Activated gamma-delta T cell treated with Interleukin-2 at 50 U/mL for 16 hours (primary cell): ENCODE data around the gene ITPRIPL2.

Source experiments
- DNase-seq: peaks from one replicate; pipeline ENCODE4 v3.0.0-alpha.2; 2020

The ITPRIPL2 gene

DNA sequence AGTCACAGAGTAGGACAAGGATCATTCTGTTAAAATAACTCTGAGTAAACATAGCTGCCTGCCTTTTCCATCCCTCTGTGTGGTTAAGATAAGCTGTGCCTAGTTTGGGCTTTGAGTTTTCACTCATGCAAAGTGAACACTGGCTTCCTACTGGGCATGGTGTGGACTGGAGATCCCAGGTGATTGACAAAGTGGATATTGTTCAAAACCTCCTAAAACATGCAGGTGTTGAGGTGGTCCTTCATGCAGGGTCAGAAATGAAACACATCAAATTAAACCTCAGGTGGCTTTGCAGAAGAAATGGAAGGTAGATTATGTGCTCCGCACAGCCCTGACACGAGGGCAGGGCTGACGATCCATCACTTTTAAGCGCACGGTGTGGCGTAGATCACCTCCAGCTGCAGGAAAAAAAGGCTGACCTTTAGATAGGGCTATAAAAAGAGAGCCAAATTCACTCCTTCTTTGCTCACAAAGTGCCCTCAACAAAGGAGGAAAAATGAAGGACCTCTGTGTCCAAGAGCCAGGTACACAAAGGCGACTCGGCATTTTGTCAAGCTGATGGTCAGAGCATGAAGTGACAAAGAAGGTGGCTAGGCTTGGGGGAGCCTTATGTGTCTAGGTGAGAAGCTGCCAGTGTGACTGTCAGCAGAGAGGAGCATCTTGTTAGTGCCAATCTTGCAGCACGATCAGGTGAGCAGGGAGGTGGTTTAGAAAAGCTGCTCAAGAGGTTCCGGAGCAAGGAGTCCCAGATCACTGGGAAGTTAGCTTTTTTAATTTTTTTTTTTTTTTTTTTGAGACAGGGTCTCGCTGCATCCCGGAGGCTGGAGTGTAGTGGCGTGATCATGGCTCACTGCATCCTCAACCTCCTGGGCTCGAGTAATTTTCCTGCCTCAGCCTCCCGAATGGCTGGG, 19.9 kb upstream of the ITPRIPL2 start:
- DNase-seq, result no peak

GRCh38 chr16:19094542-19095365, 19.0 kb upstream of the ITPRIPL2 start:
- DNase-seq, result no peak

GRCh38 chr16:19095654-19096053, 18.1 kb upstream of the ITPRIPL2 start:
- DNase-seq, result no peak

DNA sequence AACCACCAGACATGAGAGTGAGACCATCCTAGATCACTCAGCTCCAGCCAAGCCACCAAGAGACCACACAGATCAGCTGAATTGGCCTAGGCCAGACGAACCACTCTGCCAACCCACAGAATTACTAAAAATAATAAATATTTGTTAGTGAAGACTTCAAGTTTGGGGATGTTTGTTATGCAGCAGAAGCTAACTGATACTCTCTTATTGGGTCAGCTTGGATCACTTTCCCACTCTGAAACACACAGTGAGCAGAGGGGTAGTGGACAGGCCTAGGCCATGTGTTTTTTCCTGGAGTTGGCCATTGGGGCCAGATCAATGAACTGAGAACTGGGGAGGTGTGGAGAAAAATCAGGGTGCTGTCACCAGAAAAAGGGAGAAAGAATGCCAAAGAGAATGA, 15.6 kb upstream of the ITPRIPL2 start:
- DNase-seq, result no peak

DNA sequence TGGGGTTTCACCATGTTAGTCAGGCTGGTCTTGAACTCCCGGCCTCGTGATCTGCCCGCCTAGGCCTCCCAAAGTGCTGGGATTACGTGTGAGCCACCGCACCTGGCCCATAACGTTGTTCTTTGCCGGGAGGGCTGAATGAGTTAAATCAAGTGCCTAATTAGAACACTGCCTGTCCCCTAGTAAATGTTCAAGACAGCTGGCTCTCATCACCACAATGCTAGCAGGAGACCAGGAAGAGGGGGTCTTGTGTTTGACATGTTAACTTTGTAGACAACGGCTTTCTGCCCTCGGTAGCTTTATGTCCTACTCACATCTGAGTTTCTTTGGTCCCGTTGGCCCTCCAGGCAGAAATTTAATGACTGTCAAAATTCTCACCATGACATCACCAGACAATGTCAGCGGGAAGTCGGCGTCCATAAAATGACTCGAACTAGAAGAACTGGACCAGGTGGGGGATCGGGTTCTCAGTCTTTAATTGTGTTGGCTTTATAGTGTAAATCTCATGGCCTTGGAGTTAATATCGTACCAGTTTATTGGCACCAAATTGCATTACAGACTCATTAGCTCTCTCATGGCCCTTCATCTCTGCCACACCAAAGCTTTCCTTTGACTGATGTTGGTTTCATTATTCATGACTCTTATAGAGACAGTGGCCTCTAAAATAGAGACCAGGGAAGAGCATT, 11.4 kb upstream of the ITPRIPL2 start:
- no peak for DNase-seq

DNA sequence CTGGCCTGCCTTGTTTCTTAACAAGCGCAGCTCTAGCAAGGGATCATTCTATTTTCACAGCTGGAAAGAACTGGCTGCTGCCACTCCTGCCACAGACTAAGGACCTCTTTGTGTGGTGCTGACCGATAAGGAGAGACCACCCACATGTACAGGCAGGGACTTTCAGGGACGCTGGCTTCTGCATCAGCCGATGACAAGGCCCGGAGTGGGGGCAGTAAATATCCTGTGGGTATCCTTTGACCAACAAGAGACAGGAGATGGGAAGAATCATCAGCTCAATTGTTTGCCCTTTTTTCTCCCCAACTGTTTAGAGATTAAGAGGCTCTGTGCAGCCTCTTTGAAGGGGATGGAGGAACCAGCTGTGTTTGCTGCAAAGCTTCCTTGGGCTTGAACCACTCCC, 9.2 kb upstream of the ITPRIPL2 start:
- DNase-seq, result no peak

DNA sequence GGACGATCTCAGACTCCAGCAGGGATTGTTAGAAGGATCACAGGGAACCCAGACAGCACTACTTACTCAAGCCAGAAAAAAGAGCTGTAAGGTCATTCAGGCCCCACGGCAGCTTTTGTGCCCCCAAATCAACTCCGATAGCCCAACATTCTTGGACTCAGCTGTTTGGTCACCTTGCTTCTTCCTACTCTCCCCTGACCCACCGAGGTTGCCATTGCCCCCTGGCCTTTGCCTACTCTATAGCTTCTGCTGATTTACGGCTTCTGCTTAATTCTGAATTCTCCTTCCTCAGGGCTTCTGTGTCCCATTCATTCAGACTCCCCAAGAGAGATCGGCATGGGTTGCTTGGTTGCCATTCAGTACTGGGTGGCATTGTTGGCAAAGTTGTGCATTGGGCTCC, 8.6 kb upstream of the ITPRIPL2 start:
- no peak for DNase-seq

DNA sequence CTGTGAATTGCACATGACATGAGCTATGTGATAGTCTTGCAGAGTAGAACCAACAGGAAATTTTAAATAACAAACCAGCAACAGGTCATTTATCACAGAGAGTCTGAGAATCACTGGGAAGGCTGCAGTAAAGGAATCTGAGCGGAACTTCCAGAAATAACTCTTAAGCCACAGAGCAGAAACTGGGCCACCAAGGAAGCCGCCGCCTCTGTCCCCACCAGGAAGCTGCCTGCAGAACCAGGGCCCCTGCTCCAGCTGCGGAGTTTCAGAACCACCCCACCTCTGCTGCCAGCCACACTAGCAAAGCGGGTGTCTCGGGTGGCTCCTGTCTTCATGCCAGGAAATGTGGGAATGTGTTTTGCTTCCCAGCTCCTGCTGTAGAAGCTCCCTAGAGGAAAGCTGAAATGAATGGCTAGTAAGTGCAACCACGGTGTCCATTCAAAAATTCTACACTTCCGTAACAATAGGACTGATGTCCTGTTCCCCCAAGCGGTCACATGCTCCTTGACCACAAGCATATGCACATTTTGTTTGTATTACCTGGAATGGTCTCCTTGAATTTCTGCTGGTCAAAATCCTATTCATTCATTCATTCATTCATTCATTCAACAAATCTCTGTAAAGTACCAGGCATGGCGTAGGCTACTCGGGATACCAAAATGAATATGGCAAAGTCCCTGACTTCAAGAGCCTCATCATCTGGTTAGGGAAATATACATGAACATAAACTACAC, 7.7 kb upstream of the ITPRIPL2 start:
- no peak for DNase-seq

GRCh38 chr16:19106625-19107020, 7.1 kb upstream of the ITPRIPL2 start:
- DNase-seq, result no peak

DNA sequence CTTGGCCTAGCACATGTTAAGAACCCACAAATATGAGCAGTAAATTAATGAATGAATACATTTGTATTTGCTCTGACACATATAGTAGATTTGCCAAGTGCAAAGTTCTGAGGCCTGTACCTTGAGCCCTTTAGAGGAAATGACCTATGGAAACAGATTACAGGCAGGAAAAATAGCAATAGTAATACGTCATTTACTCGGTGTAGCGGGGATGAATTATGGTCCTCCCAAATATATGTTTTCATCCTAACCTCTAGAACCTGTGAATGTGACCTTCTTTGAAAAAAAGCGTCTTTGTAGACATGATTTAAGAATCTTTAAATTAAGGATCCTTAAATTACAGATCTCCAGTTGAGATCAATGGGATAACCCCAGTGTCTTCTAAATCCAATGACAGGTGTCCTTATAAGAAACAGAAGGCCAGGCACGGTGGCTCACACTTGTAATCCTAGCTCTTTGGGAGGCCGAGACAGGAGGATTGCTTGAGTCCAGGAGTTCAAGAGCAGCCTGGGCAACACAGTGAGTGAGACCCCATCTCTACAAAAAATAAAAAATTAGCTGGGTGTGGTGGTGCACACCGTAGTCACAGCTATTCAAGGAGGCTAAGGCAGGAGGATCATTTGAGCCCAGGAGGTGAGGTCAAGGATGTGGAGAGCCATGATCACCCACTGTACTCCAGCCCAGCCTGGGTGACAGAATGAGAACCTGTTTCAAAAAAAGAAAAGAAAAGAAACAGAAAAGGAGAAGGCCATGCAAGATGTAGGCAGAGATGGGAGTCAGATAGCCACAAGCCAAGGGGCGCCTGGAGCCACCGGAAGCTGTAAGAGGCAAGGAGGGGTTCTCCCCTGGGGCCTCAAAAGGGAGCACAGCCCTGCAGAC, 5.1 kb upstream of the ITPRIPL2 start:
- no peak for DNase-seq

GRCh38 chr16:19109288-19109664, 4.5 kb upstream of the ITPRIPL2 start:
- no peak for DNase-seq

DNA sequence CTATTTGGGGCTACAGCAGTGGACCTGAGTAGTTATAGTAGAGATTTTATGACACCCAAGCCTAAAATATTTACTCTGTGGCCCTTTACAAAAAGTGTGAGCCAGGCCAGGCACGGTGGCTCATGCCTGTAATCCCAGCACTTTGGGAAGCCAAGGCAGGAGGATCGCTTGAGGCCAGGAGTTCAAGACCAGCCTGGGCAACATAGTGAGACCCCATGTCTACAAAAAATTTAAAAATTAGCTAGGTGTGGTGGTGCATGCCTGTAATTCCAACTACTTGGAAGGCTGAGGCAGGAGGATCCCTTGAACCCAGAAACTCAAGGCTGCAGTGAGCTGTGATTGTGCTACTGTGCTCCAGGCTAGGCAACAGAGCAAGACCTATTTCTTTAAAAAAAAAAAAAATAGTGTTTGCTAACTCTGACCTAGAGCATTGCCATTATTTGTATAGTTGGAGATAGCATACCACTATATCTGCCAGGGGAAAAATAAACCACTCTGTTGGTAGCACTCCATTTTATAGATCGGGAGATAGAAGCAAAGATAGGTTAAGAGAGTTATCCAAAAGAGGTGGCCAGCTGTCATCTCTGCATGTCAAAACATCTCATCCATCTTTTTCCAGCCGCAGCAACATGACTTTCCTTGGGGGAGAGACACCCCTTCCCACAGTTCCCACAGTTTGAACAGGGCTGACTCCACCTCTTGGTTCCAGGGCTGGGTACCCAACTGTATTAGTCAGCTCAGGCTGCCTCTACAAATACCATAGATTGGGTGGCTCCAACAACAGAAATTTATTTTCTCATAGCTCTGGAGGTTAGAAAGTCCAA, 3.0 kb upstream of the ITPRIPL2 start:
- DNase-seq, result no peak

GRCh38 chr16:19112099-19112407, 1.7 kb upstream of the ITPRIPL2 start:
- no peak for DNase-seq

- DNase-seq, result no peak
These were observed 789 bp downstream of the ITPRIPL2 start for GRCh38 chr16:19114359-19115147.

DNA sequence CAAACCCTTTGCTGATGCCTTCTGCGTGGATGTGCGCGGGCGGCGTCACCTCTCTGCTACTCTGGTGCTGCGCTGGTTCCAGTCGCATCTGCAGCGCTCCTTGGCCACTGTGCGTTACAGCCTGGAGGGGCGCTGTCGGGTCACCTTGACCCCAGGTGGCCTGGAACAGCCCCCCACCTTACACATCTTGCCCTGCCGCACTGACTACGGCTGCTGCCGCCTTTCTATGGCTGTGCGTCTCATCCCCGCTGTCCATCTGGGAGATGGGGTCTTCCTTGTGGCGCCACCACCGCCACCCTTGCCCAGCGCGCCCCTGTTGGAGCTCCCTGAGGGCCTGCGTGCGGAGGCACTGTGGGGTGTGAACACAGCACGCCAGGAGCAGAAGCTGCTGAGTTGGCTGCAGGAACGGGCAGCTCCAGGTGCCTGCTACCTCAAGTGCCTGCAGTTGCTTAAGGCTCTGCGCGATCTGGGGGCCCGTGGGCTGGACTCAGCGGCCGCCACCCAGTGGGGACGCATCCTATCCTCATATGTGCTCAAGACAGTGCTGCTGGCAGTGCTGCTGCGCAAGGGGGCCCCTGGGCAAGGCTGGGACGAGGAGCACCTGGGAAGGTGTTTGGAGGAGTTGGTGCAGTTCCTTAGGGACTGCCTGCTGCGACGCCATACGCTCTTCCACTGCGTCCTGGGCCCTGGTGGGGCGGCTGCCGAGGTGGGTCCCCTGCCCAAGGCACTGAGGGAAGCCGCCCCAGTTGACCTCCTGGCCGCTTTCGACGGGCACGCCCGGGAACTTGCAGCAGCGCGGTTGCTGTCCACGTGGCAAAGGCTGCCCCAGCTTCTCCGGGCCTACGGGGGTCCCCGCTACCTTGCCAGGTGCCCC, 1.6 kb downstream of the ITPRIPL2 start:
- no peak for DNase-seq

DNA sequence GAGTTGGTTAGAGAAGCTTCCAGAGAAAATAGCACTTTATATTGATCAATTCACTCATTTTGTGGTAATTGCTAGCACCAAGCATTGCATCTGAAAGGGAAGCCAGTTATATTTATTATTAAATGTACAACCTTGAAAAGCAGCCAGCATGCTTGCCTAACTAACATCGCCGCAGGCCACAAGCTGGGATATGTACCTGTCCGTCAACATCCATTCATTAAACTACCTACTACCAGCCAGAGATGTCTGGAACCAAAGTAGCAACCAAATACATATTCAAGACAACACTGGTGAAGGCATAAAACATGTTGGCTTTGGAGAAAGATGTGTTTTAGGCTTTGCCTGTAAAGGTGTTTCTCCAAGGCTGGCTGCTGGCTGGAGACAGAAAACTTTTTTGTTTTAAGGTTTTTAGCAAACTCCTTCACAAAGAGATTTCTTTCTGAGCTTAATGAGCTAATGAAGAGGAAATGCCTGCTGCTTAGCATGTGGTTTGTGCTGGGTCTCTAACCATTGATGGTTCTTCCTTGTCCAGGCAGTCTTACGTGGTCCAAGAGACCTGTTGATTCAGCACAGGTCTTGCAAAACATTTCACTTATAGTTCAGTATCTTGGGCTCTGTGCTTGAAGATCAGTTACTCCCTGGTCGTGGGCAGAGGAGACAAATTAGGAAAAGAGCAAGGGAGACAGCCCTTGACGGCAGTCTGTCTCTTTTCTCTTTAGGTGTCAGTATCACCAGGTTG, 3.1 kb downstream of the ITPRIPL2 start:
- DNase-seq, result no peak

DNA sequence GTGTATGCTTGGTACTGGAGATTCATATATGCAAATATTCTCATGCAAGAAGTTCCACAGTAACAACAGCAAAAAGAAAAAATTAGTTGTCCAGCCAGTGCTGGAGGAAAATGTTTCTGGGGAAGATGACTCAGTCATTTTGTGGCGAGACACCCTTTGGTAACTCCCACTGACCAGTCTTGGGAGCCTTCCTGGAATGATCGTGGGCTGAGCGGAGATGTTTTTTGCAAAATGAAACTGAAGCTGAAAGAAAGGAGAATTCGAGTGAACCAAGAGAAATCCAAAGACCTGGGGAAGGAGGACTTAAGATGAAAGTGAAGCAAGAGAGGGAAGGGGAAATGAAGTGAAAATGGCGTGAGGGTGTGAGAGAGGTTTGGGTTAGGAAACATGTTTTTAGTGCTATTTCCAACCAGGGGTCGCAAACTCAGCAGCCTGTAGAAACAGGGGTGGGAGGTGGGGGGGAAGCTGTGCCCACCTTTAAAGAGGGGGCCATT, 5.2 kb downstream of the ITPRIPL2 start:
- DNase-seq, result no peak

- DNase-seq, result no peak
These were observed 5.8 kb downstream of the ITPRIPL2 start for GRCh38 chr16:19119564-19119963.
